OCI-LY3 (cell line): Measurements from ENCODE around the gene DNMT3A.

Experiments used
- EZH2phosphoT487 ChIP-seq: fragments of 200-600 bp; shearing (Covaris generic); IDR thresholded peaks from 2 replicates; pipeline ENCODE4 v1.6.1; 2018; ENCODE audit warnings: antibody characterized with exemption, mixed run types, low read depth
- TF ChIP-seq, protein P1 (sequence below): fragments of 200-600, 300-600 bp; sonication (generic); IDR thresholded peaks from 2 replicates; pipeline ENCODE4 v1.5.1; 2014; ENCODE audit warnings: antibody characterized with exemption, low read length, low read depth

DNA sequence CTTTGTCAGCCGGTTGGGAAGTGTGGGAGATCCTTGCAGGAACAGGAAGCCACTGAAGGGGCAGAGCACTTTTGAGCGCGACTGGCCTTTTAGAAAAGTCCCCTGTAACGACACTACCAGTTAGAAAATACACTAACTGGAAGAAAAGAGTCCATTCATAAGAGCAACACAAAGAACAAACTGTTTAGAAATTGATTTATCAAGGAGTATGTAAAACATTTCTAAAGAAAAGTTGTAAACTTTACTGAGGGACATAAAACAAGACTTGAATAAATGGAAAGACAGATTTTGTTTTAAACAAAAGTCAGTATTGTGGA lies 143.6 kb downstream of the DNMT3A start:
- TF ChIP-seq, protein P1, sequence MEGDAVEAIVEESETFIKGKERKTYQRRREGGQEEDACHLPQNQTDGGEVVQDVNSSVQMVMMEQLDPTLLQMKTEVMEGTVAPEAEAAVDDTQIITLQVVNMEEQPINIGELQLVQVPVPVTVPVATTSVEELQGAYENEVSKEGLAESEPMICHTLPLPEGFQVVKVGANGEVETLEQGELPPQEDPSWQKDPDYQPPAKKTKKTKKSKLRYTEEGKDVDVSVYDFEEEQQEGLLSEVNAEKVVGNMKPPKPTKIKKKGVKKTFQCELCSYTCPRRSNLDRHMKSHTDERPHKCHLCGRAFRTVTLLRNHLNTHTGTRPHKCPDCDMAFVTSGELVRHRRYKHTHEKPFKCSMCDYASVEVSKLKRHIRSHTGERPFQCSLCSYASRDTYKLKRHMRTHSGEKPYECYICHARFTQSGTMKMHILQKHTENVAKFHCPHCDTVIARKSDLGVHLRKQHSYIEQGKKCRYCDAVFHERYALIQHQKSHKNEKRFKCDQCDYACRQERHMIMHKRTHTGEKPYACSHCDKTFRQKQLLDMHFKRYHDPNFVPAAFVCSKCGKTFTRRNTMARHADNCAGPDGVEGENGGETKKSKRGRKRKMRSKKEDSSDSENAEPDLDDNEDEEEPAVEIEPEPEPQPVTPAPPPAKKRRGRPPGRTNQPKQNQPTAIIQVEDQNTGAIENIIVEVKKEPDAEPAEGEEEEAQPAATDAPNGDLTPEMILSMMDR: no peak
- no peak for TF ChIP-seq EZH2phosphoT487
